ENCODE data around the gene SMARCAL1.
"Not testable (repeated sequence)": the region's sequence is repeated elsewhere in the genome, so short reads cannot be mapped to it uniquely, and the experiment has no call there.

Gene SMARCAL1

GRCh38 chr2:216412022-216412999 lies at the start of gene SMARCAL1:
Gene SMARCAL1, plus strand, starts transcription at chr2:216412484. Its CDS starts 2,221 bp downstream, at chr2:216414705.
- DNase-seq, result peak; percentile 99

- peak; percentile 47 for DNase-seq
These were observed 49.6 kb upstream of the SMARCAL1 start for GRCh38 chr2:216362730-216363129.

GRCh38 chr2:216363221-216363620 lies 49.1 kb upstream of the SMARCAL1 start:
- DNase-seq, result no peak

- DNase-seq, result no peak
These were observed 46.8 kb upstream of the SMARCAL1 start for GRCh38 chr2:216365518-216365917.

GRCh38 chr2:216366777-216367471 lies 45.4 kb upstream of the SMARCAL1 start:
- no peak for DNase-seq

- no peak for DNase-seq
These were observed 42.5 kb upstream of the SMARCAL1 start for GRCh38 chr2:216369821-216370220.

- no peak for DNase-seq
These were observed 41.1 kb upstream of the SMARCAL1 start for GRCh38 chr2:216370961-216371712.

GRCh38 chr2:216371721-216372702 lies 40.3 kb upstream of the SMARCAL1 start, which contains the start of gene MARCHF4:
Gene MARCHF4, minus strand, starts transcription at chr2:216372483. Its CDS starts 2,223 bp downstream, at chr2:216370260.
- DNase-seq, result peak; percentile 88

- DNase-seq, result no peak
These were observed 39.5 kb upstream of the SMARCAL1 start for GRCh38 chr2:216372761-216373291.

- DNase-seq, result no peak
These were observed 38.4 kb upstream of the SMARCAL1 start for GRCh38 chr2:216373896-216374295.

GRCh38 chr2:216375286-216375685 lies 37.0 kb upstream of the SMARCAL1 start:
- no peak for DNase-seq

- no peak for DNase-seq
These were observed 32.3 kb upstream of the SMARCAL1 start for GRCh38 chr2:216379977-216380376.

- not testable (repeated sequence) for DNase-seq
These were observed 27.9 kb upstream of the SMARCAL1 start for GRCh38 chr2:216384409-216384808.

- DNase-seq, result no peak
These were observed 26.8 kb upstream of the SMARCAL1 start for GRCh38 chr2:216385478-216385877.

- DNase-seq, result no peak
These were observed 25.0 kb upstream of the SMARCAL1 start for GRCh38 chr2:216387262-216387661.

- no peak for DNase-seq
These were observed 24.0 kb upstream of the SMARCAL1 start for GRCh38 chr2:216388046-216388884.

GRCh38 chr2:216389570-216389969 lies 22.7 kb upstream of the SMARCAL1 start:
- DNase-seq, result no peak

GRCh38 chr2:216391401-216391800 lies 20.9 kb upstream of the SMARCAL1 start:
- DNase-seq, result no peak

GRCh38 chr2:216392018-216392562 lies 20.2 kb upstream of the SMARCAL1 start:
- no peak for DNase-seq

Measured in right hindlimb (tissue), 1 donor.